Transverse colon (tissue), 3 donors: ENCODE measurements around the gene TBC1D2B.

Experiments
- CTCF ChIP-seq, 5 experiments: fragments of 200-600 bp in 3 of 5; fragments of 450-650 bp in 2 of 5; sonication (generic) in 3 of 5; IDR thresholded peaks; 1 replicate in 2 of 5; 2 replicates in 3 of 5; pipeline ENCODE4 v1.5.1; 2016 to 2017; ENCODE audit warnings: antibody characterized with exemption in 5 of 5, inconsistent platforms in 3 of 5, mild to moderate bottlenecking in 2 of 5, moderate library complexity in 1 of 5
- POLR2A ChIP-seq: fragments of 450-650 bp; IDR thresholded peaks from one replicate; pipeline ENCODE4 v1.6.1; 2016; ENCODE audit warnings: antibody characterized with exemption, mild to moderate bottlenecking, moderate library complexity

DNA sequence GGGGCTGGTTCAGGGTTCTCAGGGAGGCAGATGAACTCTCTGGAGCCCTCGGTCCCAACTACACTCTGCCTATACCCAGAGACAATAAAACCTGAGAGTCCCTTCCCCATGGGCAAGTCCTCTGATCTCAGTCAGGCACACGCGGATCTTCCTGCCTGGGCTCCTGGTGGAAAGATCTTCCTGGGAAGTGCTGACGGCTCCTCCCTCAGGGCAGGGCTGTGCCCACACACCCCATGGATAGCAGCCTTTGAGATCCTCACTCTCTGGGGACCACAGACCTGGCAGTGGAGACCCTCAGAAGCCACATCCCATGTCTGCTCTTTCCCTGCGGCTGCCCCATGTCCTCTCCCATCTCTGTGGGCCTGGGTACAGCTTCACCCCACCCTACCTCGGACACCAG, 25.2 kb upstream of the TBC1D2B start:
- TF ChIP-seq CTCF (IDR thresholded peaks at IDR 0.05) (no peak), POLR2A (no peak)
